D721Med (cell line): ENCODE data around the gene NKX2-2.
A peak's percentile ranks its signal among the peaks of the same experiment; 100 is the strongest.

Experiments used
- DNase-seq: peaks from one replicate; pipeline ENCODE4 v3.0.0; 2011; ENCODE audit warnings: low spot score; ENCODE audit not compliant: insufficient read length
- FAIRE-seq: peaks from 2 replicates; lab custom pipeline; 2011; peaks lifted over from hg19 to GRCh38; lab: Jason Lieb, UNC
- TF ChIP-seq, protein P1 (sequence below): IDR thresholded peaks from 2 replicates; pipeline ENCODE4 v1.5.1; 2012; ENCODE audit warnings: mild to moderate bottlenecking, control low read depth; ENCODE audit not compliant: insufficient read depth; ENCODE audit errors: missing control alignments

The NKX2-2 gene

GRCh38 chr20:21522481-21523280, 8.8 kb upstream of the NKX2-2 start:
- TF ChIP-seq, protein P1, sequence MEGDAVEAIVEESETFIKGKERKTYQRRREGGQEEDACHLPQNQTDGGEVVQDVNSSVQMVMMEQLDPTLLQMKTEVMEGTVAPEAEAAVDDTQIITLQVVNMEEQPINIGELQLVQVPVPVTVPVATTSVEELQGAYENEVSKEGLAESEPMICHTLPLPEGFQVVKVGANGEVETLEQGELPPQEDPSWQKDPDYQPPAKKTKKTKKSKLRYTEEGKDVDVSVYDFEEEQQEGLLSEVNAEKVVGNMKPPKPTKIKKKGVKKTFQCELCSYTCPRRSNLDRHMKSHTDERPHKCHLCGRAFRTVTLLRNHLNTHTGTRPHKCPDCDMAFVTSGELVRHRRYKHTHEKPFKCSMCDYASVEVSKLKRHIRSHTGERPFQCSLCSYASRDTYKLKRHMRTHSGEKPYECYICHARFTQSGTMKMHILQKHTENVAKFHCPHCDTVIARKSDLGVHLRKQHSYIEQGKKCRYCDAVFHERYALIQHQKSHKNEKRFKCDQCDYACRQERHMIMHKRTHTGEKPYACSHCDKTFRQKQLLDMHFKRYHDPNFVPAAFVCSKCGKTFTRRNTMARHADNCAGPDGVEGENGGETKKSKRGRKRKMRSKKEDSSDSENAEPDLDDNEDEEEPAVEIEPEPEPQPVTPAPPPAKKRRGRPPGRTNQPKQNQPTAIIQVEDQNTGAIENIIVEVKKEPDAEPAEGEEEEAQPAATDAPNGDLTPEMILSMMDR = no peak
- no peak for FAIRE-seq
- no peak for DNase-seq

GRCh38 chr20:21521596-21522480, 8.0 kb upstream of the NKX2-2 start:
- FAIRE-seq = no peak
- TF ChIP-seq, protein P1 = no peak
- no peak for DNase-seq

GRCh38 chr20:21520702-21521595, 7.1 kb upstream of the NKX2-2 start:
- no peak for DNase-seq
- TF ChIP-seq, protein P1 = peak; percentile 3
- no peak for FAIRE-seq

DNA sequence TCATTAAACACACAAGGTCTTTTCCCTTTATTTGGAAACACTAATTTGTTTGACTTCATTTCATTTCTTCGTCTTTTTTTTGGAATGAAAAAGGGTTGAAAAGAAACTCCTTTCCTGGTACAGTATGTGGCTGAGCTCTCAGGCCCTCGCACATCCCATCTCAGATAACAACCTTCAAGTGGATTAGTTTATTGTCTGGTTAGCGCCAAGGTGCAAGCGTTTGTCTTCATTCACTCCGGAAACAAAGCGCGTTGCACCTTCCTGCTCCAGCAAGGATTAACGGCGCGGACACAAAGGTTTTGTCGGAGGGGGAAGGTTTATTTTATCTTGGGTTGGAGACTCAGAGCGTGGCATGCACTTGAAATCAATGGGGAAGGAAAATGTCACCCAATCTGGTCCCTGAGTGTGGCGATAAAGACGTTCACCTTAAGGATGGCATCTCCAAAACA, 5.3 kb upstream of the NKX2-2 start:
- FAIRE-seq (no peak), DNase-seq (no peak)
- TF ChIP-seq, protein P1 = no peak

DNA sequence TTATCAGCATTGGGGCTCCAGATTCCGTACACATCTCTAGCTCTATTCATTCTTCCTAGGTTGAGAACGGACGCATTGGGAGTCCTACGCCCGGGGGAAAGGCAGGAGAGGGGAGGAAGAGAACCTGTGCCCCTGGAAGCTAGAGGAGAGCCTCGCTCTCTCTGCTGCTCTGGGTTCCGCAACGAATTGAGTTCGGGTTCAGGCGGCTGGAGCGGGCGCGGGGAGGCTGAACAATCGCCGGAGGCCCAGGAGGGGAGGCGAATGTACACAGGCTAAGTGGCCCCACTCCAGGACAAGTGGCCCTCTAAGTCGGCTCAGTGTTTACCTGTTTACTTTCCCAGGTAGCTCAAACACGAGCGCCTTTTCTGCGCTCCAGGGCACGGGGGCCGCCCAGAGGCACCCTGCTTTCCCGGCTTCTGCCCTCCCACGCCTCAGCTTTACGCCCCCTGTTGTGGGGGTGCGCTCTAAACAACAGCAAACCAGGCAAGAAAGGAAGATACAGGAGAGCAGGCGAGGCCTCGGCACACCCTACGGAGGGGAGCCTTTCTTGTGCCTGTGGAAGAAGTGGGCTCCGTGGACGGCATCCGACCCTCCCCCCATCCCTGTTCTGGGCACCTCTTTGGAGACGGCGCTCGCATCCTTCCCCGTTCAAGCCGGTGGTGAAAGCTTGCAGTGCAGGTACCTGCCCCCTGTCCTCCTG, 4.6 kb upstream of the NKX2-2 start:
- FAIRE-seq (no peak), DNase-seq (no peak)
- TF ChIP-seq, protein P1 = no peak

GRCh38 chr20:21517566-21518277, 3.9 kb upstream of the NKX2-2 start:
- DNase-seq (no peak), FAIRE-seq (no peak)
- TF ChIP-seq, protein P1 = no peak
